DMS79 (cell line): ENCODE results near the gene HPCA.

ENCODE experiments used
- DNase-seq: peaks from one replicate; lab custom pipeline; 2025; lab: John Stamatoyannopoulos, UW

Gene HPCA

GRCh38 chr1:32889731-32890278 lies 3.5 kb downstream of the HPCA start:
- DNase-seq: no peak

GRCh38 chr1:32890516-32891240 lies 4.4 kb downstream of the HPCA start:
- DNase-seq: no peak

DNA sequence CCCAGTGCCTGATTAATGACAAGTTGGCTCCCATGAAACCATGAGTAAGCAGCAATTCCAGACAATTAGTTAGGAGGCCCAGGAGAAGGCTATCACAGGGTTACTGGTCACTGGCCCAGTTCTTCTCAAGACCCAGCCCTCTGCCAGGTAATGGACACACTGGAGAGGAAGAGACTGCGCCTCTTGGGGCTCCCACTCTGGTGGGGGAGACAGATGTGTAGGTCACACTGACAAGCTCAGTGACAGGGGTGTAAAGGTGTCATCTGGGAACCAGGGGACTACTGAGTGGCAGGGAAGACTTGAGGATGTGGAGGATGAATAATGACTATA lies 4.9 kb downstream of the HPCA start:
- no peak for DNase-seq

DNA sequence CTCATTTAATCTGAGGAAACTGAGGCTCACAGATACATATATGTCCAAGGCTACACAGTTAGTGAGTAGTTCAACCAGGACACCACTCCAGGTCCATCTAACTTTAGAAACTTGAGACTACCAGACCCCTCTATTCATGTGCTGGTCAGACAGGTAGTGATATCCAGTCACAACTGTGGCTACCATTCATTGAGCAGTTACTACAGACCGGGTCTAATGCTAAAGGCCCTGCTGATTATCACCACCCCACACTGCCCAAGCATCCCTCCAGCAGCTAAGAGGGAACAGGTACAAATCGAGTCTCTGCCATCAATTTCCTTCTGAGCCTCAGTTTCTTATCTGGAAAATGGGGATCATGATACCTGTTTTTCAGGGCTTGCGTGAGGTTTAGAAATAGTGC lies 5.3 kb downstream of the HPCA start:
- no peak for DNase-seq

DNA sequence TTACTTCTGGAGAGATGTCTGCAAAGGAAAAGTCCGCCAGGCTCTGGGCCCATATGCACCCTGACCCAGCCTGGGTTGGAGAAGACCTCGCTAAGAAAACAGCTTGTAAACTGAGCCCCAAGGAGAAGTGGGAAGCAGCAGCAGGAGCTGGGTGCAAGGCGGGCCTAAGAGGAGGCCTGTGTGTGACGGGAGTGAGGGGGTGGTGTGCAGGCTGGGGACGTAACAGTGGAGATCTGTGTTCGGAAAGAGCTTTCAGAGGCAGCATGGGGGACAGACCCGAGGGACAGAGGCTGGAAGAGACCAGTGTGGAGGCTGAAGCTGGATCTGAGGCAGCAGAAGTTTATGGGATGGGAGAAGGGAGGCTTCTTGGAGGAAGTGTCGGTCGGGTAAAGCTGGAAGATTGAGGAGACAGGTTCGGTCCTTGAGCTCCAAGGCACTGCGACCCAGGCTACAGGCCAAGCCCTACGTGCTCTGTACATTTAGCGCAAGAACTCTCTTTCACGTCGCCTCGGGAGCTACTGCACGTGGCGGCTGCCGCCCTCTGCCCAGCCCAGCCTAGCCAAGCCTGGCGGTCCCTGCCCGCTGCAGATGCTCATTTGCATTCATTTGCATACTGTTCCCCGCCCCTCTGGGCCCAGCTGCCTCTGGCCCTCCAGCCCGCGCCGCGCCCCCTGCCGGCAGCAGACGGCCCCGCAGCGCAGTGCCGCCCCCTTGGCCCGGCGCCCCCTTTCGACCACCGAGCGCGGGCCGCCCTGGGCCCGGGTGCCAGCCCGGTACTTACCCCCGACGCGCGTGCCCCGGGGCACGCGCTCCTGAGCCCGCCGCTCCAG lies 6.3 kb downstream of the HPCA start:
- peak; percentile 53 for DNase-seq

DNA sequence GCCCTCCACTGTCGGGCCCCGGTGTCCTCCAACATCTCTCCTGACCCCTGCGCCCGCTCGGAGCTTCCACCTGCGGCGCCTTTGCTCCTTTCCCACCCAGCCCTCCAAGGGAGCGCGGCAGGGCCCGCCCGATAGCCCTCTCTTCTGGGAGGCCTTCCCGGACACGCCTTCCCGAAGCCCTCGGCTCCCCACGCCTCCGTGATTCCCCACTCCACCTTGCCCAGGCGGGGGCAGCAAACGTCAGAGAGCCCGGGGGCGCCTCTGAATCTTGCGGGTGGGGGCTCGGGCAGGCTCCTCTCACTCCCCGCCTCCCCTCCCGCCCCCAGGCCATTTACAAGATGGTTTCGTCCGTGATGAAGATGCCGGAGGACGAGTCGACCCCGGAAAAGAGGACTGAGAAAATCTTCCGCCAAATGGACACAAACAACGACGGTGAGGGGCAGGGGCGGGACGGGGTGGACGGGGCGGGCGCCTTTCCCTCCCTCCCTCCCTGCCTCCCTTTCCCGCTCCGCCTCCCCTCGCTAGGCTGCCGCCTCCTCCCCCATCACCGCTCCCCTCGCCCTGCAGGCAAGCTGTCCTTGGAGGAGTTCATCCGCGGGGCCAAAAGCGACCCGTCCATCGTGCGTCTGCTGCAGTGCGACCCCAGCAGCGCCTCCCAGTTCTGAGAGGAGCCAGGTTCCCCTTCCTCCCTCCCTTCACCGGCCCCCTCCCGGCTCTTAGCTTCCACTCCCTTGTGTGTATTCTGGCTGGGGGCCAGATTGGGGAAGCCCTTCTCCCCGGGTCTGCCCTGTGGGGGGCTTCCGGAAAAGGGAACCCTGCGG lies 7.1 kb downstream of the HPCA start:
- DNase-seq: peak; percentile 41

GRCh38 chr1:32894019-32894600 lies 7.8 kb downstream of the HPCA start:
- DNase-seq: no peak

DNA sequence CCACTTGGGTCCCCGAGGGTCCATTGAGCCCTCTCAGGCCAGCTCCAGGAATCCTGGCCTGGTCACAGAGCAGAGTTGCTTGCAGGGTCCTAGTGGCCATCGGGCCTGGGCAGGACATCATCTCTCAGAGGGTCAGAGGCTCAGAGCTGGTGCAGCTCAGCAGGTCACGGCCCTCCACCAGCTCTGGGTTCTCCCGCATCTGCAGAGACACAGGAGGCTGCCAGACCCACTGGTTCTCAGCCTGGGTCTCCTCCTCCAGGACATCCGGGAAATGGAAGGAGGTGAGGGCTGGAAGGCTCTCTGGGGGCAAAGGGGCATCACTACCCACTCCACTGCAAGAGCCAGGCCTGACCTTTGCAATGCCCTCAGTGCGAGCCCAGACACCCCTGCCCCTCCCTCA lies 8.4 kb downstream of the HPCA start:
- DNase-seq: no peak

- no peak for DNase-seq
These were observed 9.3 kb downstream of the HPCA start for GRCh38 chr1:32895325-32896215.

DNA sequence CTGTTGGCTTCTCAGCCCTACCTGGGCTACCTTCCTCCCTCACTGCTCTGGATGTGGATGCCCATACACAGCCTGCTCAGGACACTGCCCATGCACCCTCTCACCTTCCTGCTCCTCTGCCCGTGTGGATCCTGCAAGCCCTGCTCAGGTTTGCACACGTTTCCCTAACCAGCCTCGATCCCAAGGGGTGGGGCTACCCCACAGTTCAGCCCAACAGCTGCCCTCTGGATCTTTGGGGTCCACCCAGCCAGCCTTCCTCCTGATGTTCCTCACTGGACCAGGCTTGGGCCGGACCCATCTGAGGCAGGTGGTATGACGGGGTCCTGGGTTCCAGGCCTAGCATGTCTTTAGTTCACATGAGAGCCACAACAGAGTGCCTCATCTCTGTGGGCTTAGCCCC lies 10.2 kb downstream of the HPCA start:
- no peak for DNase-seq

DNA sequence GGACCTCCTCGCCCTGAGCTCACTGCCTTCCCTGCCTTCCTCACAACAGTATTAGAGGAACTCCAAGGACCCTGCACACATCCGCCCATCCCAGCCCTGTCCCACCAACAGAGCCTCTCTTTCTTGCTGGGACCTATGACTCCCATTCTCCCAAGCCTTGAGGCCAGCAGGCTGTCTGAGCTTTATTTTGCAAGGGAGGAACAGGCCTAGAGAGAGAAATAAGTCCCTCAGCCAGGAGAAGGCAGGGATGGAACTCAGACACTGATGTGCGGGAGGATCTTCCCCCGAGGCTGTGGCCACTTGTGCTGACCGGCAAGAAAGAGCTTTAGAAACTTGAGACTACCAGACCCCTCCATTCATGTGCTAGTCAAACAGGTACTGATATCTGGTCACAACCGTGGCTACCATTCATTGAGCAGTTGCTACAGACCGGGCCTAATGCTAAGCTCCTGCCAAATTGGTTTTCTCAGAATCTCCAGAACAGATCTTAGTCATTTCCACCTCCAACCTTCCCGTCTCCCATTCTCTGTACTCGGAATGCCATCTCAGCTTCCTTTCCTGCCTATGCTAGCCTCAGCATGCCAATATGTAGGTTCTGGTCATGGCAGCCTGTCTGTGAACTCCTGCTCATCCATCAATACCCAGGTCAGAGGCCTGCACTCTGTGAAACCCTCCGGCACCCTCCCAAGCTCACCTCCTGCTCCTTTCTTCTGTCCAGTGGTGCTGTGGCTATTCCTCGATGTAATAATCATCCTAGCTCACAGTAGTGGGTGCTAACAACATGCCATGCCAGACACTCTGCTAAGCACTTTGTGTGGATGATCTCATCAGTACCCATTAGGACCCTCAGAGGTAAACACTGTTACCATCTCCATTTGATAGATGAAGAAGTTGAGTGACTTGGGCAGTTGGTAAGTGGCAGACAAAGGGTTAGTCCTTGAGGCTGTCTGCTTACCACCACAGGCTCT lies 11.1 kb downstream of the HPCA start:
- no peak for DNase-seq

DNA sequence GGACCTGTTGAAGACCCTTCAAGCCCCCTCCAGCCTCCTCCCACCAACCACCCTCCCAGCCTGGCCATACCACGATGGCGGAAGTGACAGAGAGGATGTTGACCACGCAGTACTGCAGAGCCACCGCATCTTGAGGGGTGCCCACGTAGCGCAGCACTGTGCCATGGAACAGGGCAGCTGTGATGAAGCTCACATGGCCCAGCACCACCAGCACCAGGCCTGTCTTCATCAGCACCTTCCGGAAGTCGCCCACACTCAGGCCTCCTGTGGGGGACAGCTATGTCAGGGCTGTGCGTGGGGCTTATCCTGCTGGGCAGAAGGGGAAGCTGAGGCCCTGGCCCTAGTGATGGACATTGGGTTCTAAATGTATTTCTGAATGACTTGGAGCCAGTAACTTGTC lies 11.8 kb downstream of the HPCA start:
- no peak for DNase-seq

- DNase-seq: no peak
These were observed 12.7 kb downstream of the HPCA start for GRCh38 chr1:32898958-32899357.

DNA sequence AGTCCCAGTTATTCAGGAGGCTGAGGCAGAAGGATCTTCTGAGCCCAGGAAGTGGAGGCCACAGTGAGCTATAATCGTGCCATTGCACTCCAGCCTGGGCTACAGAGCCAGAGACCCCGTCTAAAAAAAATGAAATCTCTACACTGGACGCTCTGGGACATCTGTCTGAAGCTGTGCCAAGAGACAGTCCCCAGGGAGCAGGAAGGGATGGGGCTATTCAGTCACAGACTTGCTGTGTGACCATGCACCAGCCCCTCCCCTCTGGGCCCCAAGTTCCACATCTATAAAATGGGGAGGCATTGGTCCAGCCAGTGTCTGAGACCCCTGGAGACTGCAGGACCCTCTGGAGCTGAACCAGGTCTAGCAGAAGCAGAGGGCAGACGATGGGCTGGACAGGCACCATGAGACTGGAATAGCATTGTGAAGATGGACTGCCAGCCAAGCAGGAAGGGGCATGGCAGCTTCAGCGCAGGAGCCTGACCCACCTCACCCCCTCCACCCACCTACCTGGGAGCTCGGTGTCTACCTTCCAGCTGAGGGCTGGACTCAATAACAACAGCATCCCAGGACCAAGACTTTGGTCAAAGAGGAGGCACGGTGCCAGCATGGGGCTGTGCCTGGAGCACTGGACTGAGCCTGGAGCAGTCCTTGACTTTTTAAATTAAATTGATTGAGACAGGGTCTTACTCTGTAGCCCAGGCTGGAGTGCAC lies 13.4 kb downstream of the HPCA start:
- DNase-seq: no peak

DNA sequence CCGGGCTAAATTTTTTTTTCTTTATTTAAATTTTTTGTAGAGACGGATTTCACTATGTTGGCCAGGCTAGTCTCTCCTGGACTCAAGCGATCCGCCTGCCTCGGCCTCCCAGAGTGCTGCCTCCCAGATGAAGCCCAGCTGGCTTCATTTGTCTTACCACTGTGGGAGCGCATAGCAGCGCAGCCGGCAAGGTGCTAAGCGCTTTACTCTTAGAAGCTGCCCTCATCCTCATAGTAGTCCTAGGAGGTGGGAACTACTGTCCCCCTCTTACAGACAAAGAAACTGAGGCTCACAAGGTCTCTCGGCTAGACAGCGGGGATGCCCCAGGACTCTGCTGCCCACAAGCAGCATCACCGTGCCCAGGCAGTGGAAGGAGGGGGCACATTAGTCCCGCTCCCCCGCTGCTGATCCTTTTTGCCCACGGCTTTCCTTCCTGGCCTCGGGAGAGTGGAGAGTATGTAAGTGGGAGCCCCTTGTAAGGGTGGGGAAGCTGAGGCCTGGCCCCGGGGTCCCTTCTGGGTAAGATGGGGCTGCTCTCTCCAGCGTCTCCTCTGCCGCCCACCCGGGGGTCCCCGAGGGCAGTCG lies 14.2 kb downstream of the HPCA start:
- DNase-seq: no peak

DNA sequence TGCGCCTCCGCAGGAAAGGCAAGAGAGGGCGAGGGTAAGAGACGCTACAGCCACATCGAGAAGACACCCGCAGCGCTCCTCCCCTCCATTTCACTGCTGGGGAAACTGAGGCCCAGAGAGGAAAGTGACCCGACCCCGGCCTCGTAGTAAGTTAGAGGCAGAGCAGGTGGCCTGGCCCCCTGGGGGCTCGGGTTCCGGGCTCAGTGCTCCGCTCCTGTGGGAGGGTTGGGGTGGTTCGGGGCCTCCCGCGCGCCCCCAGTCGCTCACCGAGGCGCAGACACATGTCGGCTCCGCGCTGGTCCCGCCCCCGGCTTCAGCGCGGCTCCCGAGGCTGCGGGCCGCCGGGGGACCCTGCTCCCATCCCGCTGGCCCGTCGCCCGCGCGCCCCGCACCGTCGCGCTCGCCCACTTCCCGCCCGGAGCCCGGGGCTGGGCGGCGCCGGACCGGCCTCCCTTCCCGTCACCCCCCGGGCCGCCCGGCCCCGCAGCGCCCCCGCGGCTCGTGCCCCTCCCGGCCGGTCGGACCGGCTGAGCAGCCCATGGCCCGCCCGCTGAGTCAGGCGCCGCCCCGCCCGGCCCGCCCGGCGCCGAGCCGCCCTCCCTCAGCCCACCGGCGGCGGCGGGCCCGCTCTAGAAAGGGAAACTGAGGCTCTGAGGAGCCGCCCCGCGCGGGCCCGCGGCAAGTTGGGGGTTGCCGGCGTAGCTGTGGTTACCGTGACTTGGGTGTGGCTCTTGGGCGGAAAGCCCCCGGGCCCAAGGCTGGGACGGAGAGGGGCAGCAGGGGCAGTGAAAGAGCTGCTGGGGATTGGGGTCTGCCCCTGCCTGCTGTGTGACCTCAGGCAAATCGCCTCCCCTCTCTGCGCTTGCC lies 14.9 kb downstream of the HPCA start, which contains the start of gene TMEM54:
TMEM54 (minus strand) TSS at position 434 of the 867 bp plus-strand sequence; CDS start at position 283, 151 bp downstream.
- no peak for DNase-seq

DNA sequence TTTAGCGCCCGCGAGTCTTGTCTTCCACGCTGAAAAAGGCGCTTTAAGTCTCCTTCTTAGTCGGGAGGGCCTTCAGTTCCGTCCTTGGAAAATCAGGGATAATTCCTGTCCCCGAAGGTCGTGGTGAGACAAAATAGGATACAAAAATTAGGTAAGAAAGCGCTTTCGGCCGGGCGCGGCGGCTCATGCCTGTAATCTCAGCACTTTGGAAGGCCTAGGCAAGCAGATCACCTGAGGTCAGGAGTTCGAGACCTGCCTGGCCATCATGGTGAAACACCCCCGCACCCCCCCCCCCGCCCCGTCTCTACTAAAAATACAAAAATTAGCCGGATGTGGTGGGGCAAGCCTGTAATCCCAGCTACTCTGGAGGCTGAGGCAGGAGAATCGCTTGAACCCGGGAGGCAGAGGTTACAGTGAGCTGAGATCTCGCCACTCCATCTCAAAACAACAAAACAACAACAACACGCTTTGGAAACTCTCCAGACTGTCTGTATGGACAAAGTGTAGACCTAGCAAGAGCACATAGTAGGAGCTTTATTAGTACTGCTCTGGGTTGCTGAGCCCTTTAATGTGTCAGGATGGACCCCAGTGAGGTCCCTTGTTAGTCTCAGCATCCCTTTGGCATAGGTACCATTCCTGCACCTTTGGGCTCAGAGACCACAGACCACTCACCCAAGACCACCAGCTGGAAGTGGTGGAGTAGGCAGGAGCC lies 15.7 kb downstream of the HPCA start:
- DNase-seq: no peak
